Measurements from ENCODE around the gene SCD5.

The SCD5 gene

GRCh38 chr4:82758701-82759685, 39.6 kb downstream of the SCD5 start:
- no peak for DNase-seq

DNA sequence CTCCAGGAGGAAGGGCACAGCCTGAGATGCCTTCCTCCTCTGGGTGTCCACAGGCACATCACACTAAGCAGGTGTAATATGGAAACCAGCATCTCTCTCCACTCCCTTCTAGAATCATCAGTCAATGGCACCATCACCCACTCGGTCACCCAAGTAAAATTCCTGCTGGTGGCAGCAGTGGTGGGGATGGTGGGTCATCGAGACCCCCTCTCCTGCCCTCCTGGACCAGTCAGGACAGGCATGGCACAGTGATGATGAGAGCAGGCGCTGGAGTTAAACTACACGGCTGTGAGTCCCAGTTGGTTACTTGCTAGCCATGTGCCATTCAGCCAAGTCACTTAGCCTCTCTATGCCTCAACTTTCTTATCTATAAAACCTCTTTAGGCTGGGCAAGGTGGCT, 42.5 kb downstream of the SCD5 start:
- no peak for DNase-seq

GRCh38 chr4:82755650-82756049, 42.9 kb downstream of the SCD5 start:
- no peak for DNase-seq

DNA sequence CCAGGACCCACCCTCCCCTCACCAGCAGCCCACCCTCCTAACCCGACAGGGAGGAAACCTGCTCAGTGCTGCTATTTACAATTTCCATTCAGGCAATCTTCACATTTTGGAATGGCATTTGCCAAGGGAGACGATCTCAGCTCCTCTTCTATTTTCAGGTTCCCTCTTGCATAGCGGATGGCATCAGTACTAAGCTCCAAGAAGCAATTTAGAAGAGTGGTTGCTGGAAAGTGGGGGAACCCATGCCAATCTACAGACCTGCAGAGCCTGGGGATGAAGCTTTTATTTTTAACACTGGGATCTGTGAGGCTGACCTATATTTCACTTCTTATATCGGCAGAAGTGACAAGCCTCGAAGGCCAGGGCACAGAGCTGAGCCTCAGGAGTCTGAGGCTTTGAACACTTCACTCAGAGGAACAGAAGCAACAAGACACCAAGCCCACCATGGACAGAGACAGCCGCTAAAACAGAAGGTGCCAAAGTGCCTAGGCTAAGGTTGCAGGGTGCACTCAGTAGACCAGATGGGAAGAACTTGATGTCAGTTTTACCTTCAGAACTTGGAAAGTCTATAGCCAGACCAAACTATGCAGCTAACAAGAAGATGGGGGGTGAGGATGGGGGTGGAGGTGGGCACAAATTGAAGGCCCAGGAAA, 44.0 kb downstream of the SCD5 start:
- no peak for DNase-seq

- DNase-seq, result no peak
Measured at GRCh38 chr4:82753725-82754410, 44.7 kb downstream of the SCD5 start.

DNA sequence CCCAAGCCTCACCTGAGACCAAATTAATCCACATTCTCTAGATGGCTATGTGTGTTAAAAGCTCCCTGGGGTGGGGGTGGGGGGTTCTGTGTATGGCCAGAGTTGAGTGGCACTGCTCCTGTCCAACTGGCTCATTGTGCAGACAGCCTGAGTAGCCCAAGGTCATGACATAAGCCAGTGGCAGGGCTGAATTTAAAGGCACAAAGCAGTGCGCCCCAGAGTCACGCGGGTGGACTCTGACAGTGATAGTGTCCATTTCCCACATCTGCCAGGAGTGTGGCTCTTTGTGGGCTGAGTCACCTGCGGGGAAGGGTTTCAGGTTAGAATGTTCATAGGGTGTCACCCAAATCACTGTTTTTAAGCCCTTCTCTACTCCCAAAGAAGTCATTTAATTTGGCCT, 45.4 kb downstream of the SCD5 start:
- DNase-seq, result no peak

DNA sequence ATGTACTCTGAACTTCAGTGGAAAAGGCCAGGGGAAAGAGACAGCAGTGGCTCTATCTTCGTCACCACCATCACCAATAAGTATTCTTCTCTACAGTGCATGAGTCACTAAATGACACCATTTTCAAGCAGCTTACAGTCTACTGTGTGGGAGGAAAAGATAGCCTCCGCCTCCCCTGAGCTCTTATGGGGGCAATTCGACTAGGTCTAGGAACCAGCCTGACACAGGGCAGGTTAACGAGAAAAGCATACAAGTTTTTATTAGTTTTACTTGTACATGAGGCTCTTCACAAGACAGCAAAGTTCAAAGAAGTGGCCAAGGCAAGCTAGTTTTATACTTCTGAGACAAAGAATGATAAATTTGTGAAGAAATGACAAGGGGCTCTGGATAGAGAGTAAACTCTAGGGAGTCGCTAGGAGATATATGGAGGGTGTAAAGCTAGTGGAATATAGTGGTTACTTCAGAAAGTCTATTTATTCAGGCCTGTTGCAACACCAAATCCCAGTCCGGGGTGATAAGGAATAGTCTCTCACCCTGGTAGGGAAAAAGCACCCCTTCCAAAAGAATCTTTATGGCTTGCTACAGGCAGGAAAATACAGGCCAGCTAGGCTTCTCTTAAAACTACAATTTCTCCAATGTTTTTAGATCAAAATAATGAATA, 49.7 kb downstream of the SCD5 start:
- DNase-seq, result no peak

DNA sequence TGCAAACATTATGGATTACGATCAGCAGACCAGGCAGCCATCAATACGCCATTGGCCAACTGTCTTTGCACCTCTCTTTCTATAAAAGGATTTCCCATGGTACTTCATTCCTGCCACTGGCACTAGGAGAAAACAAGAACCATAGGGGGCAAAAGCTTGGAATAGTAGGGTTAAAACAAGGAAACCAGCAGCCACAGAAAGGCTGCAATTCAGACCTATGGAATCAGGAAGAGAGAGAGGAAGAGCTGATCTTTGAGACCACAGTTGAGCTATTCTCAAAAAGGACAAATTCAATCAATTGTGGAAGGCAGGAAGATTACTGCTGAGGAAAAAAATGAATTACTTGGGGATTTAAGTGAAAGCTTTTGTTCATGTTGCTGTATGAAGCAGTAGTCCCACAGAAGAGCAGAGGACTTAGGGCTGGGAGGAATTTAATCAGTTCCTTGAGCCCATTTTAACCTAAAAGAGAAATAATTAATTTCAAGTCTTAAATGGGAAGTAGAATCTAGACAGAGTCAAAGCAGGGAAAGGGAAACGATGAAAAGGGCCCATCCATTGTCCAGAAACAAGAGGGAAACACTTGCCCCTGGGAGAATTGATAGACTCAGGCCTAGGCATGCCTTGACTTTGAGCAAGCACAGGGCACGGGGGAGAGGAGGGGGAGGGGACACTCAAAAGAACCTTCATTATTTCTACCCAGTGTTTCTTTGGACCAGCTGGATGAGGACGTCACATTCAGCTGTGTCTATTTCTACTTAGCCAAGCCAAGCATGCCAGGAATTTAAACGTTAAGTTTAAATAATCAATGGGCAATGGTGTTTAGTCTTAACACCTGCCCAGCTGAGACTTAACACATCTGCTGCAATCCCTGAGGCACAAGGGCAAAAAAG, 50.7 kb downstream of the SCD5 start:
- no peak for DNase-seq

- no peak for DNase-seq
Measured at GRCh38 chr4:82746705-82747574, 51.7 kb downstream of the SCD5 start.

- DNase-seq, result no peak
Measured at GRCh38 chr4:82745173-82745842, 53.3 kb downstream of the SCD5 start.

- DNase-seq, result no peak
Measured at GRCh38 chr4:82744284-82744968, 54.2 kb downstream of the SCD5 start.

- DNase-seq, result no peak
Measured at GRCh38 chr4:82741188-82741587, 57.4 kb downstream of the SCD5 start.

- peak; percentile 23 for DNase-seq
Measured at GRCh38 chr4:82739287-82740190, 59.1 kb downstream of the SCD5 start.

GRCh38 chr4:82737354-82737753, 61.2 kb downstream of the SCD5 start:
- no peak for DNase-seq

GRCh38 chr4:82733636-82734035, 65.0 kb downstream of the SCD5 start:
- DNase-seq, result no peak

DNA sequence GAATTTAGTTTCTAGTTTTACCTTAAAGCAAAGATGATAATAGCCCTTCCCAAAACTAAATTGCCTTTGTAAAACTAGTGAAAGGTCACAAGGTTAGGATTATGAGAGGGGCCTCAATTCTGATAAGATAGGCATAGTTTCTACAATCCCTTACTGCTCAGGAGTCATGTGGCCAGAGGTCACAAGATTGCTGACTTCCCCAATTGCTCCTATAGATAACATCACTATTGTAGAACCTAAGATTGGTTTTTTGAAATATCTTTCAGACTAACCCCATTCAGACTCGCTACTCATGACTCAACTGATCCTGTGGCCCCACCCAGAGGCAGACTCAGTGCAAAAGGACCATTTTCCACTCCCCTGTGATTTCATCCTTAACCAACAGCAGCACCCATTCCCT, 70.3 kb downstream of the SCD5 start:
- DNase-seq, result no peak

- no peak for DNase-seq
Measured at GRCh38 chr4:82726596-82726995, 72.0 kb downstream of the SCD5 start.

- peak; percentile 3 for DNase-seq
Measured at GRCh38 chr4:82721819-82722423, 76.7 kb downstream of the SCD5 start.
